Smooth muscle cell (in vitro differentiated cells): Measurements from ENCODE around the gene MTMR12. TPM values are rescaled to one million over a fixed set of nuclear protein-coding genes. Genes with fewer than 3 reads are reported as not detected.
"Not testable (repeated sequence)": the region's sequence is repeated elsewhere in the genome, so short reads cannot be mapped to it uniquely, and the experiment has no call there.

Experiments used
- DNase-seq: peaks from one replicate; lab custom pipeline; 2025; ENCODE audit not compliant: unreplicated experiment; lab: John Stamatoyannopoulos, UW
- H2AFZ ChIP-seq: fragments of 200-600 bp; sonication (generic); 2 replicates; pipeline ENCODE4 v1.6.0; 2016; ENCODE audit warnings: antibody characterized with exemption, low read depth, mild to moderate bottlenecking
- H3F3A ChIP-seq: fragments of 200-600 bp; sonication (generic); 2 replicates; pipeline ENCODE4 v1.6.0; 2017; ENCODE audit warnings: antibody characterized with exemption, low read depth
- H3K27ac ChIP-seq: fragments of 200-600 bp; sonication (generic); 2 replicates; pipeline ENCODE4 v1.5.1; 2016; ENCODE audit warnings: low read depth, mild to moderate bottlenecking
- H3K27me3 ChIP-seq: fragments of 200-600 bp; sonication (generic); 2 replicates; pipeline ENCODE4 v1.6.1; 2016; ENCODE audit warnings: low read depth, mild to moderate bottlenecking
- H3K36me3 ChIP-seq: fragments of 200-600 bp; sonication (generic); 2 replicates; pipeline ENCODE4 v1.5.1; 2016; ENCODE audit warnings: low read depth
- H3K4me1 ChIP-seq: fragments of 200-600 bp; sonication (generic); 2 replicates; pipeline ENCODE4 v1.5.1; 2016; ENCODE audit warnings: low read depth
- H3K4me2 ChIP-seq: fragments of 200-600 bp; sonication (generic); 2 replicates; pipeline ENCODE4 v1.6.0; 2016; ENCODE audit warnings: mild to moderate bottlenecking
- H3K4me3 ChIP-seq: fragments of 200-600 bp; sonication (generic); 2 replicates; pipeline ENCODE4 v1.5.1; 2016; ENCODE audit warnings: mild to moderate bottlenecking
- H3K79me2 ChIP-seq: fragments of 200-600 bp; sonication (generic); 2 replicates; pipeline ENCODE4 v1.6.0; 2016; ENCODE audit warnings: low read depth, mild to moderate bottlenecking
- H3K9ac ChIP-seq: fragments of 200-600 bp; sonication (generic); 2 replicates; pipeline ENCODE4 v1.6.0; 2016; ENCODE audit warnings: low read depth
- H3K9me3 ChIP-seq: fragments of 200-600 bp; sonication (generic); replicated peaks from 2 replicates; pipeline ENCODE4 v1.5.1; 2016; ENCODE audit warnings: low read depth
- H4K20me1 ChIP-seq: fragments of 200-600 bp; sonication (generic); 2 replicates; pipeline ENCODE4 v1.6.0; 2016; ENCODE audit warnings: low read depth
- CTCF ChIP-seq: fragments of 200-600 bp; sonication (generic); IDR thresholded peaks from 2 replicates; pipeline ENCODE4 v1.5.1; 2017; ENCODE audit warnings: borderline replicate concordance, mild to moderate bottlenecking, antibody characterized with exemption; ENCODE audit not compliant: insufficient read depth, poor library complexity, severe bottlenecking
- WGBS: methylation state at CpG from one replicate; pipeline ENCODE4 v1.1.7; 2016; ENCODE audit warnings: low lambda C conversion rate; 5-methylcytosine and 5-hydroxymethylcytosine counted together
- polyA plus RNA-seq: library from polyadenylated mRNA; unstranded; fragments of >200 nt; fragmentation: Nextera tagmentation; extraction: Ambion mirVana; gene quantifications from 2 replicates; pipeline ENCODE4 v1.2.1, GENCODE V29; 2016
- total RNA-seq: library from RNA; depleted of rRNA; stranded (reverse); fragments of >200 nt; gene quantifications from 2 replicates; pipeline ENCODE4 v1.2.3, GENCODE V29; 2014

MTMR12 gene
- total and polyA plus RNA-seq, 2 experiments from 2014 or later, result 4.4 to 8.6 TPM

- peaks cover 16% of the 10 kb centered on the region for H3K79me2 ChIP-seq
- no peaks in the 10 kb centered on the region for H3K36me3 ChIP-seq
- TF ChIP-seq CTCF, result no peak
- no peaks in the 10 kb centered on the region for H3K9me3 ChIP-seq
- no peak overlapping the region for H3K27ac ChIP-seq
- H3K4me1 ChIP-seq, result peaks cover 5% of the 10 kb centered on the region
- no peaks in the 10 kb centered on the region for H3K27me3 ChIP-seq
- H3K4me3 ChIP-seq, result no peak overlapping the region
- H3K9ac ChIP-seq, result no peak overlapping the region
- WGBS, result 95% methylated on average over 6 of the region's 6 CpGs
- no peaks in the 10 kb centered on the region for H3F3A ChIP-seq
- H2AFZ ChIP-seq, result no peak overlapping the region
- peaks cover 27% of the 10 kb centered on the region for H4K20me1 ChIP-seq
- no peak overlapping the region for H3K4me2 ChIP-seq
- no peak for DNase-seq
These were observed 30.1 kb downstream of the MTMR12 start for GRCh38 chr5:32282633-32283032.

- H3K4me1 ChIP-seq, H3F3A ChIP-seq, H3K27ac ChIP-seq, H3K4me3 ChIP-seq, H3K9ac ChIP-seq, H3K36me3 ChIP-seq, H3K4me2 ChIP-seq, H3K27me3 ChIP-seq, DNase-seq, H2AFZ ChIP-seq, H3K9me3 ChIP-seq: not testable (repeated sequence)
- Histone ChIP-seq H4K20me1 (peaks cover 23% of the 10 kb centered on the region), H3K79me2 (peaks cover 11% of the 10 kb centered on the region)
- 93% methylated on average over 11 of the region's 11 CpGs for WGBS
These were observed 31.2 kb downstream of the MTMR12 start for GRCh38 chr5:32281378-32282133.

GRCh38 chr5:32280656-32281081, 32.1 kb downstream of the MTMR12 start:
- no peaks in the 10 kb centered on the region for H3K27me3 ChIP-seq
- H4K20me1 ChIP-seq, result peaks cover 21% of the 10 kb centered on the region
- H3K27ac ChIP-seq, result no peak overlapping the region
- H3K4me2 ChIP-seq, result no peak overlapping the region
- DNase-seq, result no peak
- WGBS, result 92% methylated on average over 5 of the region's 5 CpGs
- no peaks in the 10 kb centered on the region for H3F3A ChIP-seq
- H2AFZ ChIP-seq, result no peak overlapping the region
- no peaks in the 10 kb centered on the region for H3K36me3 ChIP-seq
- no peak overlapping the region for H3K4me3 ChIP-seq
- no peak overlapping the region for H3K9ac ChIP-seq
- peaks cover 11% of the 10 kb centered on the region for H3K79me2 ChIP-seq
- H3K4me1 ChIP-seq, result peaks cover 14% of the 10 kb centered on the region
- no peak for TF ChIP-seq CTCF
- no peaks in the 10 kb centered on the region for H3K9me3 ChIP-seq

- Histone ChIP-seq H3K4me1 (peaks cover 22% of the 10 kb centered on the region), H3K79me2 (peaks cover 11% of the 10 kb centered on the region), H3K27me3 (no peaks in the 10 kb centered on the region), H3K4me2 (no peak overlapping the region), H4K20me1 (peaks cover 18% of the 10 kb centered on the region), H2AFZ (no peak overlapping the region), H3K4me3 (no peak overlapping the region), H3K27ac (no peak overlapping the region), H3K9me3 (no peaks in the 10 kb centered on the region), H3F3A (no peaks in the 10 kb centered on the region), H3K9ac (no peak overlapping the region), H3K36me3 (no peaks in the 10 kb centered on the region)
- DNase-seq, result no peak
- WGBS, result 99% methylated on average over 3 of the region's 3 CpGs
- TF ChIP-seq CTCF, result no peak
These were observed 33.0 kb downstream of the MTMR12 start for GRCh38 chr5:32279786-32280185.
